Stimulated activated CD4-positive, alpha-beta T cell treated with anti-CD3 and anti-CD28 coated beads, Interleukin-2, amount 100 ng/mL, for 48 hours (primary cell): Measurements from ENCODE around the gene HSF4.

ENCODE experiments used
- DNase-seq, 2 donors: peaks; one replicate each; pipeline ENCODE4 v3.0.0-alpha.2; 2020

HSF4 gene

GRCh38 chr16:67202426-67202825 lies 37.9 kb downstream of the HSF4 start:
- no peak for DNase-seq

GRCh38 chr16:67202956-67203493 lies 38.5 kb downstream of the HSF4 start:
- DNase-seq, result no peak

- no peak for DNase-seq
Observed at GRCh38 chr16:67204076-67204475, 39.5 kb downstream of the HSF4 start.

GRCh38 chr16:67206129-67206837 lies 41.7 kb downstream of the HSF4 start:
- DNase-seq, result no peak

- DNase-seq, result no peak
Observed at GRCh38 chr16:67206838-67207248, 42.3 kb downstream of the HSF4 start.

GRCh38 chr16:67207249-67208091 lies 42.9 kb downstream of the HSF4 start:
- DNase-seq, result no peak

GRCh38 chr16:67208154-67208896 lies 43.8 kb downstream of the HSF4 start:
- DNase-seq, result no peak

- DNase-seq, result no peak
Observed at GRCh38 chr16:67209565-67209964, 45.0 kb downstream of the HSF4 start.

GRCh38 chr16:67210069-67210937 lies 45.8 kb downstream of the HSF4 start:
- DNase-seq, result no peak

- DNase-seq, result no peak
Observed at GRCh38 chr16:67211674-67212073, 47.1 kb downstream of the HSF4 start.

- no peak for DNase-seq
Observed at GRCh38 chr16:67212766-67213165, 48.2 kb downstream of the HSF4 start.

- DNase-seq, result no peak
Observed at GRCh38 chr16:67213197-67214019, 48.9 kb downstream of the HSF4 start.

- DNase-seq, result no peak
Observed at GRCh38 chr16:67215706-67216105, 51.2 kb downstream of the HSF4 start.

GRCh38 chr16:67216612-67217490 lies 52.3 kb downstream of the HSF4 start:
- DNase-seq, result no peak
